HG02759 (cell line): ENCODE results near the gene AFG3L2.
"Not testable (repeated sequence)": the region's sequence is repeated elsewhere in the genome, so short reads cannot be mapped to it uniquely, and the experiment has no call there.

Experiments
- ATAC-seq: cut with Tn5 transposase; IDR thresholded peaks from one replicate; pipeline ENCODE4 v1.9.1; 2021; ENCODE audit warnings: mild to moderate bottlenecking, moderate library complexity; ENCODE audit not compliant: unreplicated experiment

Gene AFG3L2

GRCh38 chr18:12376754-12377555 lies at the start of gene AFG3L2:
TSS of gene AFG3L2 (minus strand) at chr18:12377227. CDS start at chr18:12377082, 145 bp downstream.
- ATAC-seq, result peak; percentile 91

- ATAC-seq, result no peak
Observed at GRCh38 chr18:12424252-12424651, 47.2 kb upstream of the AFG3L2 start.

DNA sequence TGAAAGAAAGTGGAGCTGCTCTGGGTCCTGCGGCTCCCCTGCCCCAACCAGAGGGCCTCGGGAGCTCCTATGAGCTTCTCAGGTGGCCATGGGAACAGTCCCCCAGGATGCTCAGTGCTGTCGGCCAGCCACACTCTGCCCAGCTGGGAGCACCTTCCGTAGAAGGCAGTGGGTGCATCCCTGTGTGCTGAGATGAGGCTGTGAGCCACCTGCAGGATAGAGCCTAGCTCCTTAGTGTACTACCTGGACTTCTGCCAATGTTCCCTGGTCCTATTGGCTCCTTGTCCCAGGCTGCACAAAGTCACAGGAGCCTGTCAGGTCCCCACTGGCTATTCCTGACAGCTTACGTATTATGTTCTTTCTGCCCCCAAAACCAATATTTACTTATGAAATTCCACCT lies 46.8 kb upstream of the AFG3L2 start:
- no peak for ATAC-seq

- no peak for ATAC-seq
Observed at GRCh38 chr18:12423393-12423792, 46.4 kb upstream of the AFG3L2 start.

GRCh38 chr18:12422936-12423335 lies 45.9 kb upstream of the AFG3L2 start:
- no peak for ATAC-seq

GRCh38 chr18:12421732-12422131 lies 44.7 kb upstream of the AFG3L2 start:
- ATAC-seq, result no peak

GRCh38 chr18:12420821-12421421 lies 43.9 kb upstream of the AFG3L2 start:
- ATAC-seq, result no peak

- no peak for ATAC-seq
Observed at GRCh38 chr18:12417687-12418086, 40.7 kb upstream of the AFG3L2 start.

GRCh38 chr18:12416098-12416729 lies 39.2 kb upstream of the AFG3L2 start:
- no peak for ATAC-seq

- no peak for ATAC-seq
Observed at GRCh38 chr18:12411456-12411855, 34.4 kb upstream of the AFG3L2 start.

- ATAC-seq, result not testable (repeated sequence)
Observed at GRCh38 chr18:12410747-12411146, 33.7 kb upstream of the AFG3L2 start.

GRCh38 chr18:12410081-12410481 lies 33.1 kb upstream of the AFG3L2 start:
- no peak for ATAC-seq

DNA sequence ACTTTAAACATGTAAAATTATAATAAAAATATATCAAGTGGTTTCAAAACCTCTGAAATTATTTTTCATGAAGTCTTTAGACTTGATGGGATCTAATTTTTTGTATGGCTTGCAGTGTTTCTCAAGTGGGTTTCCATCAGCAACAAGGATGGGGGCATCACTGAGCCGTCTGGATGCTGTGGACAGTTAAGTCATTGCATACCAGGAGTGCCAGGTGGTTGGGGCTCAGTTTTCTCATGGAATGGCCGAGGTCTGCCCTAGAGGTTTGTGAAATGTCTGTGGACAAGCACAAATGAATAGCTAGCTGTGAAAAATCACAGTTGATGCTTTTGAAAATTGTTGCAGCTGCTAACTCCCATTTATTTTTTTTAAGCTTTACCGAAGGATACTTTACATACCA lies 32.4 kb upstream of the AFG3L2 start:
- ATAC-seq, result no peak

GRCh38 chr18:12408247-12408869 lies 31.3 kb upstream of the AFG3L2 start:
- no peak for ATAC-seq

GRCh38 chr18:12406371-12407111 lies 29.5 kb upstream of the AFG3L2 start:
- no peak for ATAC-seq

DNA sequence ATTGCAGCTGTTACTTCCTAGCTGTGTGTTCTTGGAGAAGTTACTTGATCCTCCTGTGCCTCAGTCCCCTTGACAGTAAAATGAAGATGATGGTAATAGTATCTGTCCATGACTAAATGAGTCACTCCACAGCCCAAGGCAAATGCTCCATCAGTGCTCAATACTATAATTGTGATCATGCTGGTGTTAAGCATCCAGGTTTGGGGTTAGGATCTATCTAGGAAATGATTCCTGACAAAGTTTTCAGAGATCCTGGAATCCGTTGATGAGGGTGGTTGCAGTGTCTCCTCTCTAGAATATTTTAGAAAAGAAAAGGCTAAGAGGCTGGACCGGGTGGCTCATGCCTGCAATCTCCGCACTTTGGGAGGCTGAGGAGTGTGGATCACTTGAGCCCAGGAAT lies 28.0 kb upstream of the AFG3L2 start:
- no peak for ATAC-seq

DNA sequence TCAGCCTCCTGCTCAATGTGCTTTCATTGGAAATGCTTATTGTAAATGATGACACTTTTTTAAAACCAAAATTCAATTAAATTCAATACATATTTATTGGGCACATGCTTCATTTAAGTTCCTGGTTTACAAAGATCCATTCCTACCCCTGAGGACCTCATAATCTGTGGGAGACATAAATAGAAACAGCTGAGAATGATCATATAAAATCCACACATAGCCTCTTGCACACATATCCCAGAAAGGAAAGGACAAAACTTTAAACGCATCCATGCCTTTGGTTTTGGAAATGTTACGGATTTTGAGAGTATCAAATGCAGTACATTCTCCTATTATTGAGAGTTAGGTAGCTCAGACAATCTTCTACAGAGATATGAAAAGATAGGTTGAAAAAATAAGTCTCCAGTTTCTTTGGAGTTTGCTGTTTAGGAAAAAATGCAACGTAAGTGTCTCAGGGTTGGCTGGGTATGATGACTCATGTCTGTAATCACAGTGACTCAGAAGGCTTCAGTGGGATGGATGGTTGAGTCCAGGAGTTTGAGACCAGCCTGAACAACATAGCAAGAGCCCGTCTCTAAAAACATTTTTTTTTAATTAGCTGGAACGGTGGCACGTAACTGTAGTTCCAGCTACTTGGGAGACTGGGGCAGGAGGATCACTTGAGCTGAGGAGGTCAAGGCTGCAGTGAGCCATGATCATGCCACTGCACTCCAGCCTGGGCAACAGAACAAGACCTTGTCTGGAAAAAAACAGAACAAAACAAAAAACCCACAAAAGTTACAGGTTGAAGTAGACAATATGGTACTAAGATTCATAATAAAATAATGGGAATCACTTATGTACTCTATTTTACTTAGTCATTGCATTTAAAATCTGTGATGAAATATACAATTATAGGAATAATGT lies 26.8 kb upstream of the AFG3L2 start:
- ATAC-seq, result no peak

GRCh38 chr18:12401881-12402280 lies 24.9 kb upstream of the AFG3L2 start:
- ATAC-seq, result no peak

GRCh38 chr18:12399231-12399630 lies 22.2 kb upstream of the AFG3L2 start:
- no peak for ATAC-seq

DNA sequence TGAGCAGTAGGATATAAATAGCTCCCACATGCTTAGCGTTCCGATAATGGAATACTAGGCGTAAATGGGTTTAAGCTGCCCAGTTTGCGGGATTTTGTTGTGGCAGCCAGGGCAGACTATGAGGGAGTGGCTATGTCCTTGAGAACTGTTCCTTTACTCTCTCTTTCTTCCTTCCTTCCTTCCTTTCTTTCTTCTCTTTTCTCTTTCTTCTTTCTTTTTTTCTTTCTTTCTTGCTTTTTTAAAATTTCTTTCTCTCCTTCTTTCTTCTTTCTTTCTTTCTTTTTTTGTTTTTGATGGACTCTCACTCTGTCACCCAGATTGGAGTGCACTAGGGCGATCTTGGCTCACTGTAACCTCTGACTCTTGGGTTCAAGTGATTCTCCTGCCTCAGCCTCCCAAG lies 21.6 kb upstream of the AFG3L2 start:
- ATAC-seq, result no peak
